Right lobe of liver (tissue), 6 donors: ENCODE results near the gene KRT76. TPM values are rescaled to one million over a fixed set of nuclear protein-coding genes. Genes with fewer than 3 reads are reported as not detected.

ENCODE experiments used
- ATAC-seq, 4 donors: fragments of 200-7000 bp; cut with Tn5 transposase; one replicate each; pipeline ENCODE4 v1.9.1; 2020; ENCODE audit warnings: mild to moderate bottlenecking in 4 of 4, moderate library complexity in 4 of 4
- DNase-seq, 3 donors: peaks; one replicate each; pipeline ENCODE4 v3.0.0-alpha.2; 2020
- H3K27ac ChIP-seq, 3 donors: fragments of 200-600 bp; one replicate each; pipeline ENCODE4 v1.8.0; 2022
- H3K27me3 ChIP-seq, 2 donors: fragments of 200-600 bp; one replicate each; pipeline ENCODE4 v1.8.0; 2022
- H3K36me3 ChIP-seq, 4 donors: fragments of 200-600 bp; sonication (generic) in 1 of 4; one replicate each; pipeline versions ENCODE4 v1.5.1 to v1.8.0; 2017 to 2022; ENCODE audit warnings: control low read depth in 1 of 4
- H3K4me1 ChIP-seq, 4 donors: fragments of 200-600 bp; sonication (generic) in 1 of 4; one replicate each; pipeline versions ENCODE4 v1.5.1 to v1.8.0; 2017 to 2022; ENCODE audit warnings: control low read depth in 1 of 4
- H3K4me3 ChIP-seq, 3 donors: fragments of 200-600 bp; one replicate each; pipeline ENCODE4 v1.8.0; 2022
- H3K9me3 ChIP-seq, 4 donors: fragments of 200-600 bp; sonication (generic) in 1 of 4; one replicate each; pipeline versions ENCODE4 v1.5.1 to v1.8.0; 2017 to 2022; ENCODE audit warnings: control low read depth in 1 of 4
- POLR2A ChIP-seq: fragments of 450-650 bp; IDR thresholded peaks from one replicate; pipeline ENCODE4 v1.6.1; 2017; ENCODE audit warnings: antibody characterized with exemption, mild to moderate bottlenecking
- WGBS: methylation state at CpG from one replicate; pipeline ENCODE4 v1.1.6; 2018; ENCODE audit warnings: low coverage, low lambda C conversion rate; ENCODE audit not compliant: insufficient coverage; ENCODE audit errors: missing lambda C conversion rate; 5-methylcytosine and 5-hydroxymethylcytosine counted together
- intact Hi-C, 2 donors: fragments of 100-400 bp; cut with DNase I; formaldehyde crosslinking; loops; one replicate each; pipeline versions ENCODE4 v1.11.2 to v1.14.1; 2022
- total RNA-seq, 6 experiments: library from RNA; depleted of rRNA in 2 of 6; stranded (reverse); fragments of >200 nt in 2 of 6; fragmentation: NEBNext Ultra II Directional in 3 of 6; extraction: Animal tissue kit (Norgen Biotek cat#: 25700) in 3 of 6; gene quantifications; one replicate each; pipeline versions ENCODE4 v1.1.0 to v1.2.4, GENCODE V29; 2016 to 2023
- TF ChIP-seq, protein P1 (sequence below), 4 donors: fragments of 200-600 bp in 3 of 4; fragments of 450-650 bp in 1 of 4; IDR thresholded peaks; one replicate each; pipeline versions ENCODE4 v1.5.1 to v1.8.0; 2016 to 2022; ENCODE audit warnings: antibody characterized with exemption in 4 of 4, mild to moderate bottlenecking in 2 of 4
- donor health status: DM: no; HTN: yes; CAD: no.
- donor health status: DM: no; HTN: no; CAD: no.
- donor health status: DM: no; HTN: no; CAD: no.
- donor health status: DM: no; HTN: yes; CAD: no.
- donor health status: DM: no; HTN: yes; CAD: no.

KRT76 gene
- total RNA-seq, 6 experiments from 2014 or later = not detected

DNA sequence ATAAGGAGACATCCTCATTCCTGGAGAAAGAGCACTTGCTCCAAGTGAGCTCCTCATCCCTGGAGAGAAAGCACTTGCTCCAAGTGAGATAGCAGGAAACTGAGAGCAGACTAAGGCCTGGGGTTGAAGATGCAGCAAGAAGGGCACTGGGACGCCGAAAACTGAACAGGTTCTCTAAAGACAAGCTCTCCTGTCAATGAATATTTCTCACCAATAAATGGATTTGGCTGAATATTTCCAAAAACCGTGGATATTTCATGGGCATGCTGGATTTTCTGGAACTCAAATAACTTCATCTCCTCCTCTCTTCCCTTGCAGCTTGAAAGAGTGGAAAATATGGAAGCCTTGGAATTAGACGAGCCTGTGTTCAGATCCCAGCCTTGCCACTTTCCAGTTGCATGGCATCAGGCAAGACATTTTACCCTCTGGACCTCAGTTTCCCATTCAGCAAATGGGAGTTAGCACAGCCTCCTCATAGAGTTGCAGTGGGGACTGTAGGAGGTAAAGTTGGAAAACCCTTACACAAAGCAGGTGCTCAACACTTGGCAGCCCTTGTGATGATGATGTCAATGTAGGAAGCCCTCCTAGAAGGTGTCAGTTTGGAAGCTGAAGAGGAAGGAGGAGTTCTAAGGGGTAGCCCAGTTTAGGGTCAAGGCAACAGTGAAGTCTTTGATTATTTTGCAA lies 4.4 kb upstream of the KRT76 start:
- DNase-seq (no peak), ATAC-seq (no peak)
- intact Hi-C loops = no loop called here
- Histone ChIP-seq H3K27me3 (no peaks in the 10 kb centered on the region), H3K27ac (no peak overlapping the region), H3K36me3 (no peaks in the 10 kb centered on the region), H3K4me3 (no peak overlapping the region), H3K4me1 (no peaks in the 10 kb centered on the region), H3K9me3 (no peaks in the 10 kb centered on the region)
- 20% methylated on average over 4 of the region's 4 CpGs for WGBS
- TF ChIP-seq POLR2A = no peak
- TF ChIP-seq, protein P1, sequence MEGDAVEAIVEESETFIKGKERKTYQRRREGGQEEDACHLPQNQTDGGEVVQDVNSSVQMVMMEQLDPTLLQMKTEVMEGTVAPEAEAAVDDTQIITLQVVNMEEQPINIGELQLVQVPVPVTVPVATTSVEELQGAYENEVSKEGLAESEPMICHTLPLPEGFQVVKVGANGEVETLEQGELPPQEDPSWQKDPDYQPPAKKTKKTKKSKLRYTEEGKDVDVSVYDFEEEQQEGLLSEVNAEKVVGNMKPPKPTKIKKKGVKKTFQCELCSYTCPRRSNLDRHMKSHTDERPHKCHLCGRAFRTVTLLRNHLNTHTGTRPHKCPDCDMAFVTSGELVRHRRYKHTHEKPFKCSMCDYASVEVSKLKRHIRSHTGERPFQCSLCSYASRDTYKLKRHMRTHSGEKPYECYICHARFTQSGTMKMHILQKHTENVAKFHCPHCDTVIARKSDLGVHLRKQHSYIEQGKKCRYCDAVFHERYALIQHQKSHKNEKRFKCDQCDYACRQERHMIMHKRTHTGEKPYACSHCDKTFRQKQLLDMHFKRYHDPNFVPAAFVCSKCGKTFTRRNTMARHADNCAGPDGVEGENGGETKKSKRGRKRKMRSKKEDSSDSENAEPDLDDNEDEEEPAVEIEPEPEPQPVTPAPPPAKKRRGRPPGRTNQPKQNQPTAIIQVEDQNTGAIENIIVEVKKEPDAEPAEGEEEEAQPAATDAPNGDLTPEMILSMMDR (IDR thresholded peaks at IDR 0.05) = no peak

DNA sequence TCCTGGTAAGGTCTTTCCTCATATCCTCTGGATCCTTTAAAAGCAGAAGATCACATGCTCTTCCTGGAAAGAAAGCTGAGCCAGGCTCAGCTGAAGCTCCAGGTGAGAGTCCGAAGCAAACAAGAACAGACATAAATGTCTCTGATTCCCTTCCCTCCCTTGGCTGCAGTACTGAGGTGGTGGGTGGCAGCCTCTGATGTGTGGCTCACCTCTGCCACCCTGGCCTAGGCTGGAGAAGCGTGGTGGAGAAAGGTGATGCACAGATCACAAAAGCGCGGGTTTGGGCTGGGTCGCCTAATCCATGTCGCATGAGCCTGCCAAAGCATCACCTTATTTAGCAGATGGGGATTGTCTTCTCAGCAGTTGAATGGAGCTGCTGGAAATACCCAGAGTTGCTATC lies 2.8 kb upstream of the KRT76 start:
- no peak overlapping the region for H3K27ac ChIP-seq
- no peaks in the 10 kb centered on the region for H3K4me1 ChIP-seq
- ATAC-seq (no peak), DNase-seq (no peak)
- WGBS = 83% methylated on average over 1 of the region's 6 CpGs
- TF ChIP-seq POLR2A = no peak
- TF ChIP-seq, protein P1 (IDR thresholded peaks at IDR 0.05) = no peak
- H3K4me3 ChIP-seq = no peak overlapping the region
- intact Hi-C loops = no loop called here
- H3K36me3 ChIP-seq = no peaks in the 10 kb centered on the region
- H3K27me3 ChIP-seq = no peaks in the 10 kb centered on the region
- H3K9me3 ChIP-seq = no peaks in the 10 kb centered on the region

DNA sequence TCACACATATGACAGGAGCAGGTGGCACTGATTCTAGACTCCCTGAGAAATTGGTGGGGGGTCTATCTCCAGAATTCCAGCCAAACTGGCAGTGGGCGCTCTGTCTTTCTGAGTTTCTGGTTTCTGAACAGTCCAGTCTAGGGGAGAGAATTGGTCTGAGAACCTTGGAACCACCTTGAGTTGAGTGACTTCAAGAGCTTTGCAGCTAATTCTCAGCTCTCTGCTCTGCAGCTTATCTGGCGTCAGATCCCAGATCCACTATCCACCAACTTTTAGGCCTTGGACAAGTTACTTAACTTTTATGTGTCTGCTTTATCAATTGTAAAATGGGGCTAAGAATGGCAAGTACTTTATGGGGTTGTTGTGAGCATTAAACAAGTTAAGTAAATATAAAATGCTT lies 1.7 kb upstream of the KRT76 start:
- DNase-seq (no peak), ATAC-seq (no peak)
- Histone ChIP-seq H3K27me3 (no peaks in the 10 kb centered on the region), H3K36me3 (no peaks in the 10 kb centered on the region), H3K4me3 (no peak overlapping the region), H3K9me3 (no peaks in the 10 kb centered on the region), H3K4me1 (no peaks in the 10 kb centered on the region), H3K27ac (no peak overlapping the region)
- TF ChIP-seq, protein P1 (IDR thresholded peaks at IDR 0.05) = no peak
- no peak for TF ChIP-seq POLR2A
- 67% methylated on average over 1 of the region's 2 CpGs for whole genome bisulfite sequencing
- intact Hi-C loops = no loop called here

DNA sequence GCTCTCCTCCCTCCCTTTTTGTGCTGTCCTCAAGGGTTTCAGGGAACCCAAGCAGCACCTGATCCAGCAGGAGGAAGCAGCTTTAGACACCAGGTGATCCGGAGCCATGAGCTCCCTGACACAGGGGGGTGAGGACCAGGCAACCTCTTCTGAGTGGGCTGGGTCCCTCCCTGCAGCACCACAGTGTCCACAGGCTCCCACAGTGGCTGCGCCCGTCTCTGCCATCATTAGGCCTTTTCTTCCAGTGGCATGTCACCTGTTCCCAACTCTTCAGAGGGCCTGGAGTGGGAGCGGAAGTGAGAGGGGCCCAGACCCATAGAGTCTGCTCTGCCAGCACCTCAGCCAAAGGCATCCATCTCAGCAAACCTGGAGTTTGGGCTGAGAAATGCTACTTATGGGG lies 421 bp upstream of the KRT76 start:
- Histone ChIP-seq H3K36me3 (no peaks in the 10 kb centered on the region), H3K4me1 (no peaks in the 10 kb centered on the region), H3K27ac (no peak overlapping the region), H3K27me3 (no peaks in the 10 kb centered on the region), H3K4me3 (no peak overlapping the region), H3K9me3 (no peaks in the 10 kb centered on the region)
- intact Hi-C loops = no loop called here
- DNase-seq = no peak
- 73% methylated on average over 2 of the region's 4 CpGs for WGBS
- no peak for ATAC-seq
- TF ChIP-seq POLR2A = no peak
- TF ChIP-seq, protein P1 (IDR thresholded peaks at IDR 0.05) = no peak
